ENCODE measurements around the gene LRRC37B. TPM values are rescaled to one million over a fixed set of nuclear protein-coding genes. Genes with fewer than 3 reads are reported as not detected.
"Not testable (repeated sequence)": the region's sequence is repeated elsewhere in the genome, so short reads cannot be mapped to it uniquely, and the experiment has no call there.

LRRC37B gene
- total RNA-seq, 2 donors from 2014 or later = 22.7 to 28.7 TPM

DNA sequence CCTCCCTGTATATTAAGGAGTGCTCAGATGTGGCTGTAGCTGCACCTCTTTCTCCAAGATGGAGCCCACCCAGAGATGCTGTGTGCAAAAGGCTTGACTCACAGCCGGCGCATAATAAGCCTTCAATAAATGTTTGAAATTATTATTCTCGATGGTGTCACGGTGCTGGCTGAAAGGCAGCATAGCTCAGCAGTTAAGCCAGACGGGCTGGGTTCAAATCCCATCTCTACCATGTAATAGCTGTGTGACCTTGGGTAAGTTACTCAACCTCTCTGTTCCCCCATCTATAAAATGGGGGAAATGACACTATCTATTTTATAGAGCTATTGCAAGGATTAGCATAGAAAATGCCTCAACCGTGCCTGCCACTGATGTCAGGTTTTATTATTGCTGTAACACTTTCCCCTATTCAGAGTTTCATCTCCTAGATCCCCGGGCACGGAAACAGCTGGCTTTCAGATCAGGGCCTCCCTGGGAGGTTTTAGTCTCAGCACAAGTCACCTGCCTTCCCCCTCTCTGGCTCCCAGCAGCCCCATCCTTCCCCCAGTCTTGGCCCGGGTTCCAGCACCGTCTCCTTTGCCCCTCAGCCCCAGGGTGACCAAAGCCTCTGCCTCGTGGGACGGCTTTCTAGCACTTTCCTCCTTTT lies 50.4 kb downstream of the LRRC37B start:
- WGBS, 2 experiments (ENCODE audit: insufficient coverage in 1 of 2, insufficient read length in 1 of 2) = 92 to 96% methylated on average over 6 to 9 of the region's 12 CpGs
- not testable (repeated sequence) for H3K9me3 Mint-ChIP-seq; H3K4me3 ChIP-seq (ENCODE audit: low read length); H3K36me3 ChIP-seq (ENCODE audit: control insufficient read depth, insufficient read depth, low read length); H3K27me3 Mint-ChIP-seq (ENCODE audit: insufficient read depth); H3K27me3 ChIP-seq (ENCODE audit: control insufficient read depth, insufficient read depth, low read length, poor library complexity, severe bottlenecking); H3K36me3 Mint-ChIP-seq (ENCODE audit: low read depth); H3K4me1 Mint-ChIP-seq; H3K27ac Mint-ChIP-seq; H3K27ac ChIP-seq (ENCODE audit: low read depth, low read length); H3K9ac ChIP-seq (ENCODE audit: extremely low read depth, low read length, poor library complexity, severe bottlenecking); H3K4me1 ChIP-seq (ENCODE audit: control insufficient read depth, insufficient read depth, low read length); H3K4me3 Mint-ChIP-seq; H3K9me3 ChIP-seq (ENCODE audit: control insufficient read depth, low read length); DNase-seq

DNA sequence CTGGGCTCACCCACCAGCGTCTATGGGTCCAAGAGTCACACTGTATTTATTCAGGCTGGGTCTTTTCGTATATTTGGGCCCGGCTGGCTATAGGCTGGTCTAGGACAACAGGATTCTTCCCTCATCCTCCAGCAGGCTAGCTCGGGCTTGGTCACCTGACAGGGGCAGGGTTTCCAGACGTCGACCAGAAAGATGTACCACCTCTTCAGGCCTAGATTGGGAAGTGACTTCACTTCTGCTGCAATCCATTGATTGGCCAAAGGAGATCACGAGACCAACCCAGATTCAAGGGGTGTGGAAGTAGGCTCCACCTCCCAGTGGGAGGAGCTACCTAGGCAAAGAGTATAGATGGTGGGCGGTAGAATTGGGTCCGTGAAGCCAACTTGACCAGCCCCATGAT lies 53.5 kb downstream of the LRRC37B start:
- not testable (repeated sequence) for H3K27ac Mint-ChIP-seq; H3K9ac ChIP-seq (ENCODE audit: extremely low read depth, low read length, poor library complexity, severe bottlenecking); H3K27me3 Mint-ChIP-seq (ENCODE audit: insufficient read depth); H3K27me3 ChIP-seq (ENCODE audit: control insufficient read depth, insufficient read depth, low read length, poor library complexity, severe bottlenecking); H3K4me1 Mint-ChIP-seq; H3K9me3 Mint-ChIP-seq; H3K27ac ChIP-seq (ENCODE audit: low read depth, low read length); H3K9me3 ChIP-seq (ENCODE audit: control insufficient read depth, low read length); H3K4me3 Mint-ChIP-seq; H3K36me3 ChIP-seq (ENCODE audit: control insufficient read depth, insufficient read depth, low read length); H3K4me1 ChIP-seq (ENCODE audit: control insufficient read depth, insufficient read depth, low read length); H3K4me3 ChIP-seq (ENCODE audit: low read length); H3K36me3 Mint-ChIP-seq (ENCODE audit: low read depth); DNase-seq
- 40% methylated on average over 3 of the region's 9 CpGs; no CpG with 5 or more reads in 1 of the 2 experiments for WGBS, 2 experiments (ENCODE audit: insufficient coverage in 1 of 2, insufficient read length in 1 of 2)

DNA sequence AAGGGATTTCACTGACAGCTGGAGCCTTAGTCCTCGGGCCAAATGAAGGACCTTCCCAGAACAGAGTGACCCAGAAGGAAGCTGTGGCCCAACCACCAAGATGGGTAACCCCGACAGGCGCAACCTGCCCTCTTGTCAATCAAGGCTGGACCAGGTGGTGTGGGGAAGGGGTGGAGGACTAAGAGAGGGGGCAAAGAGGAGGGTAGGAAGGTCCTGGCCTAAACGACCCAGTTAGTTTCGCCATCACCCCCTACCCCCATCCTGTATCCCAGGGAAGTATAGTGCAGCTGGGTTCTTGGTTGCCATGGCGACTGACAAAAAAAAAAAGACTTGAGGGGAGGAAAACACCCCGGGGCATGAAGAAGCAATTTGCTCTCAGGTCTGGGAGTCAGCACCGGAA lies 54.7 kb downstream of the LRRC37B start:
- H3K27ac Mint-ChIP-seq; H3K27ac ChIP-seq (ENCODE audit: low read depth, low read length); H3K27me3 ChIP-seq (ENCODE audit: control insufficient read depth, insufficient read depth, low read length, poor library complexity, severe bottlenecking); H3K4me1 Mint-ChIP-seq; H3K36me3 Mint-ChIP-seq (ENCODE audit: low read depth); H3K4me1 ChIP-seq (ENCODE audit: control insufficient read depth, insufficient read depth, low read length); H3K9me3 Mint-ChIP-seq; H3K4me3 ChIP-seq (ENCODE audit: low read length); H3K27me3 Mint-ChIP-seq (ENCODE audit: insufficient read depth); H3K36me3 ChIP-seq (ENCODE audit: control insufficient read depth, insufficient read depth, low read length); H3K9ac ChIP-seq (ENCODE audit: extremely low read depth, low read length, poor library complexity, severe bottlenecking); H3K9me3 ChIP-seq (ENCODE audit: control insufficient read depth, low read length): not testable (repeated sequence)
- H3K4me3 Mint-ChIP-seq = peak overlapping the region; percentile 64
- WGBS, 2 experiments (ENCODE audit: insufficient coverage in 1 of 2, insufficient read length in 1 of 2) = 68% methylated on average over 4 of the region's 8 CpGs; no CpG with 5 or more reads in 1 of the 2 experiments
- peak; percentile 74 for DNase-seq

DNA sequence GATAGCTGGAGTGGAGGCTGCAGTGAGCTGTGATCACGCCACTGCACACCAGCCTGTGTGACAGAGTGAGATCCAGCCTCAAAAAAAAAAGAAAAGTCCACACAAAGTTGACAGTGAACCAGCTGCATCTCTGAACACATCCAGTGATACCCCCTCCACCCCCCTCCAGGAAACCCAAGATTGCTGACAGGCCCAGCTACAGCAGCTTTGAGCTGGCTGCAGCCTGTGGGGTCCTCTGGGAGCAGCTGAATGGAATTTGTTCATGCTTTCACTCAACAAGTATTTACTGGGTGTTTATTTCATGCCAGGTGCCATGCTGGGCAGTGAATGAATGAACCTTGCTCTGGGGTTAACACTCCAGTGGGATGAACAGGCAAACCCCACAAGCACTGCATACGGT lies 56.9 kb downstream of the LRRC37B start:
- not testable (repeated sequence) for H3K36me3 Mint-ChIP-seq (ENCODE audit: low read depth); H3K36me3 ChIP-seq (ENCODE audit: control insufficient read depth, insufficient read depth, low read length)
- WGBS, 2 experiments (ENCODE audit: insufficient coverage in 1 of 2, insufficient read length in 1 of 2) = 100% methylated on average over 2 of the region's 2 CpGs; no CpG with 5 or more reads in 1 of the 2 experiments

DNA sequence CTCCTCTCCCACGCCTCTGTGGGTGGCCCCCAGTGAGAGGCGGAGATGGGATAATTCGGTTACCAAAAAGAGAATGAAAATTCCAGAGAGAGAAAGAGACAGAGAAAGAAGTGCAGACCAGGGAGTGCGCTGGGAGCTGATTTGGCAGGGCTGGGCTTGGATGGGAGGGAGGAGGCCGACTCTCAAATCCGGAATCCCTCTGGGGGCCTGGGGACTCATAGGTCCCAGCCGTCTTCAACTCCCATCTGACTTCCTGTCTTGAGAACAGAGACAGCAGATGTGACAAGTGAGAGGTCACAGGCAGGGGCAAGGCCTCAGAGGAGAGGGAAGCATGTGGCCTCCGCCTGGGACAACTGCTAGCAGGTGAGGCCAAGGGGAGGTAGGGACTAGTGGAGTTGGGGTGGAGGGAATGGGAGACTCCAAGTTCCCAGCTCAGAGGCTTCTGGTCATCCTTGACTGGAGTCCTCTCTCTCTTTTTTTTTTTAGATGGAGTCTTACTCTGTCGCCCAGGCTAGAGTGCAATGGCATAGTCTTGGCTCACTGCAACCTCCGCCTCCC lies 59.0 kb downstream of the LRRC37B start:
- H3K4me1 ChIP-seq (ENCODE audit: control insufficient read depth, insufficient read depth, low read length); H3K9me3 ChIP-seq (ENCODE audit: control insufficient read depth, low read length); H3K9me3 Mint-ChIP-seq; H3K4me3 ChIP-seq (ENCODE audit: low read length); H3K27ac ChIP-seq (ENCODE audit: low read depth, low read length); H3K27me3 Mint-ChIP-seq (ENCODE audit: insufficient read depth); H3K36me3 Mint-ChIP-seq (ENCODE audit: low read depth); H3K36me3 ChIP-seq (ENCODE audit: control insufficient read depth, insufficient read depth, low read length); H3K4me1 Mint-ChIP-seq; H3K4me3 Mint-ChIP-seq; H3K27me3 ChIP-seq (ENCODE audit: control insufficient read depth, insufficient read depth, low read length, poor library complexity, severe bottlenecking); H3K27ac Mint-ChIP-seq; H3K9ac ChIP-seq (ENCODE audit: extremely low read depth, low read length, poor library complexity, severe bottlenecking): not testable (repeated sequence)
- peak; percentile 43 for DNase-seq
- WGBS, 2 experiments (ENCODE audit: insufficient coverage in 1 of 2, insufficient read length in 1 of 2) = 79 to 93% methylated on average over 3 of the region's 10 CpGs

More for the DNA sequence above, 56.9 kb downstream of the LRRC37B start:
- not testable (repeated sequence) for H3K4me3 ChIP-seq (ENCODE audit: low read length); H3K27me3 ChIP-seq (ENCODE audit: control insufficient read depth, insufficient read depth, low read length, poor library complexity, severe bottlenecking); H3K4me3 Mint-ChIP-seq; H3K27me3 Mint-ChIP-seq (ENCODE audit: insufficient read depth); H3K9me3 Mint-ChIP-seq; H3K27ac Mint-ChIP-seq; H3K4me1 Mint-ChIP-seq; DNase-seq; H3K4me1 ChIP-seq (ENCODE audit: control insufficient read depth, insufficient read depth, low read length); H3K9me3 ChIP-seq (ENCODE audit: control insufficient read depth, low read length); H3K27ac ChIP-seq (ENCODE audit: low read depth, low read length); H3K9ac ChIP-seq (ENCODE audit: extremely low read depth, low read length, poor library complexity, severe bottlenecking)
